ENCODE measurements around the gene DIS3L2.

DNA sequence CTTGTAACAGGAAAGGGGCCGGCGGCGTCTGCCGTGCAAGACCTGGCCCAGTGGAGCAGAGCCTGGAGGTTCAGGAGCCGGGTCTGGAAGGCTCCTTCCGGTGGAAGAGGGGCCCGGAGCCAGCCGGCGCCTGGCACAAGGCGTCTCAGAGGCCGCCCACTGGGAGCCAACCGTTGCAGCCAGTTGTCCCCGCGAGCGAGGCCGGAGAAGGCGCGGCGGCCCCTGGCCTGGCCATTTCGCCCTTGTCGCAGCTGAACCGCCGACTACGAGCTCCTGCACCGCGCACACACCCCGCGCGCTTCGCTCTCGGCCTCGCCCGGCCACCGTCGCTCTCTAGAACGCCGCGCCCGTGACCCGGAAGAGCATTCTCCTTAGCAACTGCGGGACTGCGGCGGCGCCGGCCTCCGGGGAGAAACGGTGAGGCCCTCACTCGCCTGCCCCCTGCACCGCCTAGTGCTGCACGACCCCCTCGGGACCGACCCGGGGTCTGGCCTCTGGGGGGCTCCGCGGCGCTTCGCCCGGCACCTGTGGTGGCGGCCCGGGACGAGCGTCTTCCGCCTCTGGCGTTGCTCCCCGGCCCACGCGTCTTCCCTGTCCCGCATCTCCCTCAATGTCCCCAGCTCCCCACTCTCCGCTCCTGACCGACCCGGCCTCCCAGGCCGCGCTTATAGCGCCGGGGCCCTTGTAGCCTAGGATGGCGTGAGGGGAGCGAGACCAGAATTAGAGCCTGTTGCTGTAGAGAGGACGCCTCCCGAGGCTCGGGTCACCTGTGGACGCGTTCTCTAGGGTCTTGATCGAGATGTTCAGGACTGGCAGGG, at the start of gene DIS3L2:
- TF ChIP-seq, protein P1, sequence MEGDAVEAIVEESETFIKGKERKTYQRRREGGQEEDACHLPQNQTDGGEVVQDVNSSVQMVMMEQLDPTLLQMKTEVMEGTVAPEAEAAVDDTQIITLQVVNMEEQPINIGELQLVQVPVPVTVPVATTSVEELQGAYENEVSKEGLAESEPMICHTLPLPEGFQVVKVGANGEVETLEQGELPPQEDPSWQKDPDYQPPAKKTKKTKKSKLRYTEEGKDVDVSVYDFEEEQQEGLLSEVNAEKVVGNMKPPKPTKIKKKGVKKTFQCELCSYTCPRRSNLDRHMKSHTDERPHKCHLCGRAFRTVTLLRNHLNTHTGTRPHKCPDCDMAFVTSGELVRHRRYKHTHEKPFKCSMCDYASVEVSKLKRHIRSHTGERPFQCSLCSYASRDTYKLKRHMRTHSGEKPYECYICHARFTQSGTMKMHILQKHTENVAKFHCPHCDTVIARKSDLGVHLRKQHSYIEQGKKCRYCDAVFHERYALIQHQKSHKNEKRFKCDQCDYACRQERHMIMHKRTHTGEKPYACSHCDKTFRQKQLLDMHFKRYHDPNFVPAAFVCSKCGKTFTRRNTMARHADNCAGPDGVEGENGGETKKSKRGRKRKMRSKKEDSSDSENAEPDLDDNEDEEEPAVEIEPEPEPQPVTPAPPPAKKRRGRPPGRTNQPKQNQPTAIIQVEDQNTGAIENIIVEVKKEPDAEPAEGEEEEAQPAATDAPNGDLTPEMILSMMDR (conservative IDR thresholded peaks at IDR 0.05; ENCODE audit: low read depth in 2 of 2), result no peak
- TF ChIP-seq, protein P2, sequence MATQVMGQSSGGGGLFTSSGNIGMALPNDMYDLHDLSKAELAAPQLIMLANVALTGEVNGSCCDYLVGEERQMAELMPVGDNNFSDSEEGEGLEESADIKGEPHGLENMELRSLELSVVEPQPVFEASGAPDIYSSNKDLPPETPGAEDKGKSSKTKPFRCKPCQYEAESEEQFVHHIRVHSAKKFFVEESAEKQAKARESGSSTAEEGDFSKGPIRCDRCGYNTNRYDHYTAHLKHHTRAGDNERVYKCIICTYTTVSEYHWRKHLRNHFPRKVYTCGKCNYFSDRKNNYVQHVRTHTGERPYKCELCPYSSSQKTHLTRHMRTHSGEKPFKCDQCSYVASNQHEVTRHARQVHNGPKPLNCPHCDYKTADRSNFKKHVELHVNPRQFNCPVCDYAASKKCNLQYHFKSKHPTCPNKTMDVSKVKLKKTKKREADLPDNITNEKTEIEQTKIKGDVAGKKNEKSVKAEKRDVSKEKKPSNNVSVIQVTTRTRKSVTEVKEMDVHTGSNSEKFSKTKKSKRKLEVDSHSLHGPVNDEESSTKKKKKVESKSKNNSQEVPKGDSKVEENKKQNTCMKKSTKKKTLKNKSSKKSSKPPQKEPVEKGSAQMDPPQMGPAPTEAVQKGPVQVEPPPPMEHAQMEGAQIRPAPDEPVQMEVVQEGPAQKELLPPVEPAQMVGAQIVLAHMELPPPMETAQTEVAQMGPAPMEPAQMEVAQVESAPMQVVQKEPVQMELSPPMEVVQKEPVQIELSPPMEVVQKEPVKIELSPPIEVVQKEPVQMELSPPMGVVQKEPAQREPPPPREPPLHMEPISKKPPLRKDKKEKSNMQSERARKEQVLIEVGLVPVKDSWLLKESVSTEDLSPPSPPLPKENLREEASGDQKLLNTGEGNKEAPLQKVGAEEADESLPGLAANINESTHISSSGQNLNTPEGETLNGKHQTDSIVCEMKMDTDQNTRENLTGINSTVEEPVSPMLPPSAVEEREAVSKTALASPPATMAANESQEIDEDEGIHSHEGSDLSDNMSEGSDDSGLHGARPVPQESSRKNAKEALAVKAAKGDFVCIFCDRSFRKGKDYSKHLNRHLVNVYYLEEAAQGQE (IDR thresholded peaks at IDR 0.05; ENCODE audit: unreplicated experiment), result no peak
- peak; percentile 69 for TF ChIP-seq POLR2AphosphoS5 (IDR thresholded peaks at IDR 0.05; ENCODE audit: low read depth)
